Activated naive CD8-positive, alpha-beta T cell treated with anti-CD3 and anti-CD28 coated beads, Interleukin-2, amount 10 ng/mL, durations not matched to agents 7 days and 5 days (primary cell): ENCODE data around the gene GRK5. TPM values are rescaled to one million over a fixed set of nuclear protein-coding genes. Genes with fewer than 3 reads are reported as not detected.
A peak's percentile ranks its signal among the peaks of the same experiment; 100 is the strongest.

Source experiments
- ATAC-seq: fragments of 150-1000 bp; cut with Tn5 transposase; one replicate; pipeline ENCODE4 v1.10.0; 2021; ENCODE audit warnings: low read depth, moderate library complexity
- POLR2A ChIA-PET: fragments of 350-600 bp; sonication (Branson Sonifier 250); formaldehyde crosslinking; loops from one replicate; lab custom pipeline; 2021; ENCODE audit warnings: antibody characterized with exemption; lab: Charles Lee
- DNase-seq: peaks from one replicate; pipeline ENCODE4 v3.0.0; 2021
- H3K27ac Mint-ChIP-seq: one replicate; pipeline ENCODE4 v1.8.0; 2022; ENCODE audit warnings: mild to moderate bottlenecking, mixed read lengths
- H3K27me3 Mint-ChIP-seq: one replicate; pipeline ENCODE4 v1.8.0; 2022; ENCODE audit warnings: mild to moderate bottlenecking, moderate library complexity, mixed read lengths
- H3K36me3 Mint-ChIP-seq: one replicate; pipeline ENCODE4 v1.8.0; 2021; ENCODE audit warnings: mild to moderate bottlenecking, mixed read lengths
- H3K4me1 Mint-ChIP-seq: one replicate; pipeline ENCODE4 v1.8.0; 2021; ENCODE audit warnings: mixed read lengths
- H3K4me3 Mint-ChIP-seq: one replicate; pipeline ENCODE4 v1.8.0; 2022; ENCODE audit warnings: mild to moderate bottlenecking, moderate library complexity, mixed read lengths
- H3K9me3 Mint-ChIP-seq: one replicate; pipeline ENCODE4 v1.8.0; 2021; ENCODE audit warnings: mixed read lengths
- total RNA-seq, 2 experiments: library from RNA; stranded (reverse); gene quantifications; one replicate each; pipeline ENCODE4 v1.2.3, GENCODE V29; 2021

The GRK5 gene
- total RNA-seq, 2 experiments from 2014 or later = 19.6 to 21.8 TPM

- POLR2A ChIA-PET = interaction anchor here (0.6 kb wide), 1 partner anchor 117 kb away, joined by 3 read pairs; no protein-coding TSS in a partner anchor
- no peak for ATAC-seq
- H3K36me3 Mint-ChIP-seq = peaks cover 8% of the 10 kb centered on the region
Observed at GRCh38 chr10:119421891-119422681, 214.7 kb downstream of the GRK5 start.

GRCh38 chr10:119422682-119423509 is 215.5 kb downstream of the GRK5 start:
- Mint-ChIP-seq H3K9me3 (no peaks in the 10 kb centered on the region), H3K27me3 (no peaks in the 10 kb centered on the region), H3K4me3 (no peak overlapping the region), H3K4me1 (no peaks in the 10 kb centered on the region), H3K36me3 (peaks cover 8% of the 10 kb centered on the region), H3K27ac (peak overlapping the region; percentile 2)
- ATAC-seq = no peak
- POLR2A ChIA-PET = interaction anchor here (0.6 to 1.0 kb wide), 2 partner anchors 118 to 120 kb away, joined by 3 read pairs; no protein-coding TSS in a partner anchor
- no peak for DNase-seq

More at GRCh38 chr10:119421891-119422681, 214.7 kb downstream of the GRK5 start:
- H3K27me3 Mint-ChIP-seq = no peaks in the 10 kb centered on the region
- no peak overlapping the region for H3K27ac Mint-ChIP-seq
- H3K4me3 Mint-ChIP-seq = no peak overlapping the region
- H3K4me1 Mint-ChIP-seq = no peaks in the 10 kb centered on the region
- H3K9me3 Mint-ChIP-seq = no peaks in the 10 kb centered on the region
- no peak for DNase-seq

DNA sequence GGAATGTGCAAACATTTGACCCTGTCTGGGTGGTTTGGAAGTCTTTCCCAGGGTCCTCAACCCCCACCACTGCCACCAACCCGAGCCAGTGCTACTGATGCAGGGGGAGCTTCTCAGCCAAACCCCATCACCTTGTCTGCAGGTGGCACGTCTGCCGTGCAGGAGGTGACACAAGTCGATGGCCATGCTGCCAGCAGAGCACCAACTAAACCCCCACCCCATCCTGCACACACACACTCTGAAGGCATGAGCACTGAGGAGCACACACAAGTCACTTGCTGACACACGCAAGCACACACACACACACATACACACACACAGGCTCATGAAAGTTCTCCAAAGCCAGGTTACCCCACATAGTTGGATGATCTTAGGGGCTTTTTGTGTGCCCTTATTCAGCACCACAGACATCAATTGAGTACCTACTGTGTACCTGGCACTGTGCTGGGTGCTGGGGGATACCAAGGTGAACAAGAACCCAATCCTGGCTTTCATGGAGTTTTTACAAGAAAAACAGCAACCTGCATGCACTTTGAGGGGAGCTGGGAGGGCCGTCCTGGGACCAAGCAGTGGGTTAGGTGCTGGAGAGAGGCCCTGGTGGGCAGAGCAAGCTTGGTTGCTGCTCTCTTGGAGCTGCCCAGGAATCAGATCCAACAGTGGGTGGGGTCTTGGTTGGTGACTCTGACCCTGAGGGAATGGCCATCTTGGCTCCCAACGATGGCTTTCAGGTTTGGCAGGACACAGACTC is 216.3 kb downstream of the GRK5 start:
- peaks cover 4% of the 10 kb centered on the region for H3K4me1 Mint-ChIP-seq
- no peaks in the 10 kb centered on the region for H3K9me3 Mint-ChIP-seq
- no peaks in the 10 kb centered on the region for H3K27me3 Mint-ChIP-seq
- H3K4me3 Mint-ChIP-seq = no peak overlapping the region
- H3K36me3 Mint-ChIP-seq = peaks cover 11% of the 10 kb centered on the region
- H3K27ac Mint-ChIP-seq = no peak overlapping the region
- POLR2A ChIA-PET = interaction anchor here (1.0 kb wide), 1 partner anchor 120 kb away, joined by 3 read pairs; no protein-coding TSS in a partner anchor
- ATAC-seq (no peak), DNase-seq (no peak)

- POLR2A ChIA-PET = no interaction called here
- Mint-ChIP-seq H3K36me3 (peaks cover 12% of the 10 kb centered on the region), H3K27ac (no peak overlapping the region), H3K9me3 (no peaks in the 10 kb centered on the region), H3K27me3 (no peaks in the 10 kb centered on the region), H3K4me1 (peaks cover 11% of the 10 kb centered on the region), H3K4me3 (no peak overlapping the region)
- DNase-seq (no peak), ATAC-seq (no peak)
Observed at GRCh38 chr10:119424258-119424975, 217.0 kb downstream of the GRK5 start.

- DNase-seq = no peak
- ATAC-seq = no peak
- Mint-ChIP-seq H3K27ac (no peak overlapping the region), H3K27me3 (no peaks in the 10 kb centered on the region), H3K4me3 (no peak overlapping the region), H3K9me3 (no peaks in the 10 kb centered on the region), H3K4me1 (peaks cover 14% of the 10 kb centered on the region), H3K36me3 (peaks cover 15% of the 10 kb centered on the region)
- POLR2A ChIA-PET = no interaction called here
Observed at GRCh38 chr10:119425102-119425880, 217.9 kb downstream of the GRK5 start.

DNA sequence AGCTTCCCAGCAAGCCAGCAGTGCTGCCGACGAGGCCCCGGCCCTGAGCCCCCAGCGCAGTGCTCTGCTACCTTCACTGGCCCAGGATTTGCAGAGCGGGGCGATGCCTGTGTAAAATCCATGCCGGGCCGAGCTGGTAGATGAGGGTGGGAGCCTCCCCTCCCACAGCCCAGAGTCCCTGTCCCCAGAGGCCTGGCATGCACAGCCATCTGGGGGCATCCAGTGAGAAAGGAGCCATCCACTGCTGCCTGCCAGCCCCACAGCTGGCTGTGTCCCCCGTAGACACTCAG is 218.5 kb downstream of the GRK5 start:
- Mint-ChIP-seq H3K4me1 (peaks cover 16% of the 10 kb centered on the region), H3K27ac (no peak overlapping the region), H3K27me3 (no peaks in the 10 kb centered on the region), H3K9me3 (no peaks in the 10 kb centered on the region), H3K4me3 (no peak overlapping the region), H3K36me3 (peaks cover 15% of the 10 kb centered on the region)
- POLR2A ChIA-PET = no interaction called here
- ATAC-seq (no peak), DNase-seq (no peak)

DNA sequence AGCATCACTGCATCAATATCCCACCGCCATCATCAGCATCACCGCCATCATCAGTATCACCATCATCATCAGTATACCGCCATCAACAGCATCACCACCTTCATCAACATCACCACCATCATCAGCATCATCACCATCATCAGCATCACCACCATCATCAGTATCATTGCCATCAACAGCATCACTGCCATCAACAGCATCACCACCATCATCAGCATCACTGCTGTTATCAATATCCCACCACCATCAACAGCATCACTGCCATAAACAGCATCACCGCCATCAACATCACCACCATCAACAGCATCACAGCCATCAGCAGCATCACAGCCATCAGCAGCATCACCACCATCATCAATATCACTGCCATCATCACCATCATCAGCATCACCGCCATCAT is 219.3 kb downstream of the GRK5 start:
- POLR2A ChIA-PET = no interaction called here
- Mint-ChIP-seq H3K27me3 (no peaks in the 10 kb centered on the region), H3K9me3 (no peaks in the 10 kb centered on the region), H3K4me1 (peaks cover 16% of the 10 kb centered on the region), H3K36me3 (peaks cover 15% of the 10 kb centered on the region), H3K27ac (no peak overlapping the region), H3K4me3 (no peak overlapping the region)
- ATAC-seq = no peak
- no peak for DNase-seq

GRCh38 chr10:119427263-119427864 is 220.0 kb downstream of the GRK5 start:
- no peaks in the 10 kb centered on the region for H3K27me3 Mint-ChIP-seq
- H3K36me3 Mint-ChIP-seq = peaks cover 20% of the 10 kb centered on the region
- DNase-seq (no peak), ATAC-seq (no peak)
- peaks cover 16% of the 10 kb centered on the region for H3K4me1 Mint-ChIP-seq
- POLR2A ChIA-PET = no interaction called here
- H3K4me3 Mint-ChIP-seq = no peak overlapping the region
- H3K27ac Mint-ChIP-seq = no peak overlapping the region
- no peaks in the 10 kb centered on the region for H3K9me3 Mint-ChIP-seq

DNA sequence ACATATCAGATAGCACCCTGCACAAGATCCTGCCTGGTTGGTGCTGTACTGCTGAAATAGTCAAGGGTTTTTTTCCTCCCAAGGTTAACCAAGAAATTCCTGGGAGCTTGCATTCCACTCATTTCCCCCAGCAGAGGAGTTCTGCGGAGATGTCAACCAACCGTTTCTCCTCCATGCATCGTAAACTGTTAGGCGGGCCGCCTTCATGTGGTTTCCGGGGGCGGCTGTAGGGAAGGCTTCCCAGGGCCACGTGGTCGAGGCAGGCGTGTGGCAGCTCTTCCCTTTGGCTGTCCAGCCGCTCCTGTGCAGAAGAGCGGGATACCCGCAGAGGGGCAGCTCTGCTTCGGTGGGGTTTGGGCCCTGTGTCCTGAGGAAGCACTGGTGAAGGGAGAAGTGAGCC is 221.4 kb downstream of the GRK5 start:
- POLR2A ChIA-PET = no interaction called here
- no peaks in the 10 kb centered on the region for H3K27me3 Mint-ChIP-seq
- H3K9me3 Mint-ChIP-seq = peaks cover 4% of the 10 kb centered on the region
- peaks cover 30% of the 10 kb centered on the region for H3K36me3 Mint-ChIP-seq
- H3K4me3 Mint-ChIP-seq = peak overlapping the region; percentile 8
- ATAC-seq (peak; percentile 35), DNase-seq (no peak)
- peak overlapping the region; percentile 23 for H3K27ac Mint-ChIP-seq
- H3K4me1 Mint-ChIP-seq = peaks cover 16% of the 10 kb centered on the region

- no peaks in the 10 kb centered on the region for H3K27me3 Mint-ChIP-seq
- peak; percentile 36 for ATAC-seq
- H3K36me3 Mint-ChIP-seq = peaks cover 37% of the 10 kb centered on the region
- H3K4me3 Mint-ChIP-seq = no peak overlapping the region
- no peak for DNase-seq
- POLR2A ChIA-PET = no interaction called here
- H3K4me1 Mint-ChIP-seq = peaks cover 16% of the 10 kb centered on the region
- peaks cover 8% of the 10 kb centered on the region for H3K9me3 Mint-ChIP-seq
- H3K27ac Mint-ChIP-seq = no peak overlapping the region
Observed at GRCh38 chr10:119429771-119430170, 222.4 kb downstream of the GRK5 start.

DNA sequence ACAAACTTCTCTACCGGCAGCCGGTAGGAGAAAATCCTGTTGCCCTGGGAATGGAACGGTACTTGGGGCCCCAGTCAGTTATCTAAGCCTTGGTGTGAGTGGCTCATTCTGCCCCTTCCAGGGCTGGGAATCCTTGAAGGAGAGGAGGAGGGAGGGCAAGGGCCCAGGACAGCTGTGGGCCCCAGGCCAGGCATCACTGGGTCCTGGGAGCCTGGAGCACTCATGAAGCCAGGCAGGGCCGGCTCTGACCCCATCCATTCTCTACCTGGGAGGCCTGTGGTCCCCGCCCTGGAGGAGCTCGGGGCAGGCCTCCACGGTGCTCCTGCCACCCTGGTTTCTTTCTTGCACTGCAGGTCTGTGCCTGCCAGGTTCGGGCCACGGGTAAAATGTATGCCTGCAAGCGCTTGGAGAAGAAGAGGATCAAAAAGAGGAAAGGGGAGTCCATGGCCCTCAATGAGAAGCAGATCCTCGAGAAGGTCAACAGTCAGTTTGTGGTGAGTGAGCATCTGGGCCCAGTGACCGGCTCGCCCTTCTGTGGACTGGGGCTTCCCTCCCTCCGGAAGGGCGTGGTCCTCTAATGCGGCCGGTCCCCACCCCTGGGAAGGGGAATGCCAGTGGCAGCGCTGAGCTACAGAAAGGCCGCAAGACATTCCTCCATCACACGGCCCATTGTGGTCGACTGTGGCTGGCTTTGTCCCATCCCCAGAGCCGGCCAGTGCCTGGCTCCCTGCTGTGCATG is 223.8 kb downstream of the GRK5 start:
- POLR2A ChIA-PET = no interaction called here
- Mint-ChIP-seq H3K36me3 (peaks cover 43% of the 10 kb centered on the region), H3K4me3 (no peak overlapping the region), H3K27ac (no peak overlapping the region), H3K4me1 (peaks cover 16% of the 10 kb centered on the region), H3K9me3 (peaks cover 14% of the 10 kb centered on the region), H3K27me3 (no peaks in the 10 kb centered on the region)
- DNase-seq = no peak
- ATAC-seq = no peak
